Lower leg skin (tissue), 4 donors: Measurements from ENCODE around the gene OTOP3. TPM values are rescaled to one million over a fixed set of nuclear protein-coding genes. Genes with fewer than 3 reads are reported as not detected.

Source experiments
- DNase-seq, 2 donors: peaks; one replicate each; pipeline ENCODE4 v3.0.0-alpha.2; 2019; ENCODE audit warnings: low spot score in 2 of 2
- H3K4me3 ChIP-seq: fragments of 200-600 bp; sonication (generic); 2 replicates; pipeline ENCODE4 v1.5.1; 2017; ENCODE audit warnings: mild to moderate bottlenecking, low read depth; ENCODE audit not compliant: poor library complexity, severe bottlenecking
- POLR2A ChIP-seq, 2 donors: fragments of 450-650 bp; IDR thresholded peaks; one replicate each; pipeline ENCODE4 v1.6.1; 2016 to 2017; ENCODE audit warnings: antibody characterized with exemption in 2 of 2, mild to moderate bottlenecking in 1 of 2, moderate library complexity in 1 of 2
- WGBS, 2 donors: methylation state at CpG; one replicate each; pipeline ENCODE4 v1.1.5; 2018; 5-methylcytosine and 5-hydroxymethylcytosine counted together
- intact Hi-C: fragments of 100-400 bp; cut with DNase I; formaldehyde crosslinking; loops from one replicate; pipeline ENCODE4 v1.15.0; 2023; ENCODE audit warnings: low total_unique reads
- total RNA-seq, 4 donors: library from RNA; depleted of rRNA; stranded (reverse); fragments of >200 nt; gene quantifications; one replicate each; pipeline ENCODE4 v1.1.0, GENCODE V29; 2016
- TF ChIP-seq, protein P1 (sequence below), 3 donors: fragments of 450-650 bp; IDR thresholded peaks; one replicate each; pipeline ENCODE4 v1.5.1; 2016; ENCODE audit warnings: antibody characterized with exemption in 3 of 3, mild to moderate bottlenecking in 3 of 3, moderate library complexity in 2 of 3

Gene OTOP3
- total RNA-seq, 4 donors from 2014 or later: 0.64 to 2.3 (median 1.1) TPM; not detected in 1

DNA sequence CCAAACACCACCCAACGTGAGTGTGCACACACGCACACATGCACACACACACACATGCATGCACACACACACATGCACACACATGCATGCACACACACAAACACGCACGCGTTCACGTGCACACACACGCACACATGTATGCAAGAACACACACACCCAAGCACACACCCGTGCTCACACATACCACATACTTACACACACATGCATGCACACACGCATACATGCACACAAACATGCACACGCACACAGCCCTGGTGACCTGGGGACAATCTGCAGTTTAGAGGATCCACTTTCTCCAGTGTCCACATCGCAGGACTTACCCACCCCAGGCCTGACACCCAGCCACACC, 18.9 kb upstream of the OTOP3 start:
- no peak for DNase-seq
- H3K4me3 ChIP-seq: no peak overlapping the region
- TF ChIP-seq, protein P1, sequence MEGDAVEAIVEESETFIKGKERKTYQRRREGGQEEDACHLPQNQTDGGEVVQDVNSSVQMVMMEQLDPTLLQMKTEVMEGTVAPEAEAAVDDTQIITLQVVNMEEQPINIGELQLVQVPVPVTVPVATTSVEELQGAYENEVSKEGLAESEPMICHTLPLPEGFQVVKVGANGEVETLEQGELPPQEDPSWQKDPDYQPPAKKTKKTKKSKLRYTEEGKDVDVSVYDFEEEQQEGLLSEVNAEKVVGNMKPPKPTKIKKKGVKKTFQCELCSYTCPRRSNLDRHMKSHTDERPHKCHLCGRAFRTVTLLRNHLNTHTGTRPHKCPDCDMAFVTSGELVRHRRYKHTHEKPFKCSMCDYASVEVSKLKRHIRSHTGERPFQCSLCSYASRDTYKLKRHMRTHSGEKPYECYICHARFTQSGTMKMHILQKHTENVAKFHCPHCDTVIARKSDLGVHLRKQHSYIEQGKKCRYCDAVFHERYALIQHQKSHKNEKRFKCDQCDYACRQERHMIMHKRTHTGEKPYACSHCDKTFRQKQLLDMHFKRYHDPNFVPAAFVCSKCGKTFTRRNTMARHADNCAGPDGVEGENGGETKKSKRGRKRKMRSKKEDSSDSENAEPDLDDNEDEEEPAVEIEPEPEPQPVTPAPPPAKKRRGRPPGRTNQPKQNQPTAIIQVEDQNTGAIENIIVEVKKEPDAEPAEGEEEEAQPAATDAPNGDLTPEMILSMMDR (IDR thresholded peaks at IDR 0.05): peak in 1 of 3 donors; percentile 21
- TF ChIP-seq POLR2A (IDR thresholded peaks at IDR 0.05): no peak
- WGBS, 2 donors: 85 to 93% methylated on average over 11 of the region's 11 CpGs
- intact Hi-C loops: no loop called here

DNA sequence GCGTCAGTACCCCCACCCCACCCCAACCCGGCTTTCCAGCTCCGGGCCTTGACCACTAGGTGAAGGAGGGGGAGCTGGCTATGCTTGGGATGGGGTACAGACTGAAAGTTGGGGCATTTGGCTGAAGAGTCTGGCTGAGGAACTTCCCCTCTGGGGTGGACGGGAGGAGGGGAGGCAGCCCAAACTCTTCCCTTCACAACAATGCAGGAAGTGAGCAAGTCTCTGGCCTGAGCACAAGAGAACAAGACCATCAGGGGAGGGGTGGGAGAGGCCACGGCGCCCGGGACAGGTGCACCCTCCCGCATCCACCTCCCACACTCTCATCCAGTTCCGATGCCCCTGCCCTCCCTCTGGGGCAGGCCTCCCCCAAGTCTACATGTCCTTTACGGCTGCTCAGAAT, 18.3 kb upstream of the OTOP3 start:
- intact Hi-C loops: no loop called here
- no peak overlapping the region for H3K4me3 ChIP-seq
- 67 to 73% methylated on average over 10 of the region's 10 CpGs for WGBS, 2 donors
- no peak for DNase-seq
- TF ChIP-seq, protein P1 (IDR thresholded peaks at IDR 0.05): no peak
- TF ChIP-seq POLR2A (IDR thresholded peaks at IDR 0.05): no peak

DNA sequence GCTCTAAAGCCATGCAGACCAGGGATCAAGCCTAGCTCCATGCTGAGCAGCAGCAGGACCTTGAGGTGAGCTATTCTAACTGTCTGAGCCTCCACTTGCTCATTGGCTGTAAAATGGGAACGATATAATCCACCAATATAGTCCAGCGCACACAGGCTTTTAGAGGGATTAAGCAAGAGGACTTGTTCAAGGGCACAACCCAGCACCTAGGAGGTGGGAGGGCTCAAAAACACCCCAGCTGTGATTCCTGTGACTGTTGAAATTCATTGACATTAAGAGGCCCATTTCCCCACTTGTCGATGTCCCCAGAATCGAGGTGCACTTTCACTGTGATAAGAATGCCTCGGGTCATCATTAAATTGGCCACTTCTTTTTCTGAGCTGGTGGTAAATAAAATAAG, 16.8 kb upstream of the OTOP3 start:
- WGBS, 2 donors: 86 to 91% methylated on average over 5 of the region's 5 CpGs
- H3K4me3 ChIP-seq: no peak overlapping the region
- intact Hi-C loops: no loop called here
- no peak for DNase-seq
- TF ChIP-seq POLR2A (IDR thresholded peaks at IDR 0.05): no peak
- TF ChIP-seq, protein P1 (IDR thresholded peaks at IDR 0.05): no peak

DNA sequence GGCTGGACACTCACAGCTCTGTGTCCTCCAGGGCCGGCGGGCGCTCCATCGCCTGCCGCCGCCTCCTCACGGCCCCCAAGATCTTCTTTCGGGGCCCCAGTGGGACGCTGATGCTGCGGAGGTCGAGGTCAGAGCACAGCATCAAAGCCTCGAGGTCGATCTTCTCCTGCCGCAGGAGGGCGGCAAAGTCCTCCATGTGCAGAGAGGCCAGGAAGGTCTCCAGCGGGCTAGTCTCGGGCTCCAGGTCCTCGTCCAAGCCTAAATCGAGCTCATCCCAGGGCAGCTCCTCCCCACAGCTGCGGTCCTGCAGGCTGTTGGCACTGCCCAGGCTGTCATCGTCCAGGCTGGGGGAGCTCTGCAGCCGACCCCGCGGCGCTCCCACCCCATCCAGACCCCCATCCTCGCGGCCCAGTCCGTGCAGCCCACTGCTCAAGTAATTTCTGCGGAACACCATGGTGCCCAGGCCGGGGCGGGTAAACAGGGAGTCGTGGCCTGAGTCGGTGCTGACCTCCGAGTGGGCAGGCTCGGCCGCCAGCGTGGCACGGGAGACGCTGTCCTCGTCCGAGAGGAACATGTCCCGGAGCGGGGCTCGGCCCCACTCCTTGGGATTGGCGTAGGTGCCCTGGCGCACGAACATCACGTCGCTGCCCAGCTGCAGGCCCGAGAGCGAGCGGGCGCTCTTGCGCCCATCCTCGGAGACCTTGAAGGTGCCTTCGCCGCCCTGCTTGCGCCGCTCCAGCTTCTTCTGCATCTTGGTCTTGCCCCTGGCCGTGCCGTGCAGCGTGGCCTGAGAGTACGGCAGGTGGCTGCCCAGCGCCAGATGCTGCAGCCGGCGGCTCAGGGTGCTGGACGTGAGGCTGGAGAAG, 16.0 kb upstream of the OTOP3 start:
- H3K4me3 ChIP-seq: no peak overlapping the region
- intact Hi-C loops: no loop called here
- TF ChIP-seq, protein P1 (IDR thresholded peaks at IDR 0.05): no peak
- no peak for TF ChIP-seq POLR2A (IDR thresholded peaks at IDR 0.05)
- 75 to 86% methylated on average over 57 to 60 of the region's 67 CpGs for WGBS, 2 donors
- no peak for DNase-seq

DNA sequence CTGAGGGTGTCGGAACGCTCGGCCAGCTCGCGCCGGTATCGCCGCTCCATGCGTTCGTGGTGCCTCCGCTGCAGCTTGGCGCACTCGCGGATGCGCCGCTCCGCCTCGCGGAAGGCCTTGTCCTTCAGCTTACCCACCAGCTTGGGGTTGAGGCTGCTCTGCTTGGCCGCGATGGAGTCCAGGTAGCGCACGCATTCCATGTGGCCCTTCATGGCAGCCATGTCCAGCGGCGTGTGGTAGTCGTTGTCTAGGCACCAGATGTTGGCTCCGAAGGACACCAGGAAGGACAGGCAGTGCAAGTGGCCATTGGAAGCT, 15.4 kb upstream of the OTOP3 start:
- no peak for TF ChIP-seq POLR2A (IDR thresholded peaks at IDR 0.05)
- TF ChIP-seq, protein P1 (IDR thresholded peaks at IDR 0.05): no peak
- 89 to 95% methylated on average over 26 to 27 of the region's 27 CpGs for WGBS, 2 donors
- intact Hi-C loops: no loop called here
- no peak overlapping the region for H3K4me3 ChIP-seq
- DNase-seq: no peak

DNA sequence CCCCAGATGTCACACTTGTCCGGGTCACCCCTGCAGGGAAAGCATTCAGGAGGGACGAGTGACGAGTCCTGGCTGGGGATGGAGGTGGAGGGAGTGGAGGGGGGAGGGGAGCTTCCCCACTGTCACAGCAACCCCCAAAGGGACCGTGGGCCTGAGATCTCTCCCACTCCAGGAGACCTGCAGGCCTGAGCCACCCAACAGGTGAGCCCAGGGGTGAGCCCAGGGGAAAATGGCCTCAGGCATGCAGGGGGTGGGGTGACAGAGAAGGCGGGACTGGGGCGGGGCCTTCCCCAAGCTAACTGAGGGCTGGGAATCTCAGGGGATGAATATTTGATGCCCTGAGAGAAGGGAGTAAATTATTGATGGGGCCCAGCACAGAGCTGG, 15.1 kb upstream of the OTOP3 start:
- intact Hi-C loops: no loop called here
- DNase-seq: no peak
- TF ChIP-seq, protein P1 (IDR thresholded peaks at IDR 0.05): no peak
- no peak for TF ChIP-seq POLR2A (IDR thresholded peaks at IDR 0.05)
- H3K4me3 ChIP-seq: no peak overlapping the region
- 39 to 44% methylated on average over 5 to 6 of the region's 6 CpGs for WGBS, 2 donors
